SK-MEL-5 (cell line): Measurements from ENCODE around the gene GAD1. TPM values are rescaled to one million over a fixed set of nuclear protein-coding genes. Genes with fewer than 3 reads are reported as not detected.

Experiments
- DNase-seq: peaks from one replicate; pipeline ENCODE4 v3.0.0-alpha.2; 2016; ENCODE audit warnings: low read depth, low spot score
- in situ Hi-C: cut with HindIII; loops from 2 replicates; pipeline ENCODE4 v1.10.0; 2016; ENCODE audit warnings: low sequenced_read_pairs, high pct_unique_total_duplicates, low pct_unique_long_range_greater_than_20kb
- polyA plus RNA-seq, 2 experiments: library from polyadenylated mRNA; depleted of rRNA; stranded (reverse); fragments of >200 nt; gene quantifications; 2 replicates each; pipeline ENCODE4 v1.2.3, GENCODE V29; 2015
- total RNA-seq: library from RNA; depleted of rRNA; stranded (reverse); fragments of >200 nt; shearing (Covaris generic); gene quantifications from 2 replicates; pipeline ENCODE4 v1.2.3, GENCODE V29; 2014; rRNA removed

GAD1 gene
- total RNA-seq: 18.1 and 23.5 TPM in 2 replicates
- 30.3 and 39.1 TPM in 2 replicates for polyA plus RNA-seq (2015; cell fraction: cytosol; rRNA removed)
- 120 and 143 TPM in 2 replicates for polyA plus RNA-seq (2015; cell fraction: nucleus; rRNA removed)

DNA sequence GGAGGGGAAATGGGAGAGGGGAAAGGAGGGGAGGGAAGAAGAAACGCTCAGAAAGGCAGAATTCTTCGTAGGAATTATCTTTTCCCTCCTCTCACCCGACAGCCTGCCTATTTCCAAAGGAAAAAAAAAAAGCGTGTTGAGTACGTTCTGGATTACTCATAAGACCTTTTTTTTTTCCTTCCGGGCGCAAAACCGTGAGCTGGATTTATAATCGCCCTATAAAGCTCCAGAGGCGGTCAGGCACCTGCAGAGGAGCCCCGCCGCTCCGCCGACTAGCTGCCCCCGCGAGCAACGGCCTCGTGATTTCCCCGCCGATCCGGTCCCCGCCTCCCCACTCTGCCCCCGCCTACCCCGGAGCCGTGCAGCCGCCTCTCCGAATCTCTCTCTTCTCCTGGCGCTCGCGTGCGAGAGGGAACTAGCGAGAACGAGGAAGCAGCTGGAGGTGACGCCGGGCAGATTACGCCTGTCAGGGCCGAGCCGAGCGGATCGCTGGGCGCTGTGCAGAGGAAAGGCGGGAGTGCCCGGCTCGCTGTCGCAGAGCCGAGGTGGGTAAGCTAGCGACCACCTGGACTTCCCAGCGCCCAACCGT lies at the start of gene GAD1:
TSS of gene GAD1 (plus strand) at position 384 of the 589 bp plus-strand sequence. CDS start 1,705 bp downstream, outside the sequence.
- in situ Hi-C loops: no loop called here
- peak; percentile 85 for DNase-seq

- DNase-seq: peak; percentile 70
- in situ Hi-C loops: no loop called here
Measured at GRCh38 chr2:170770008-170770605, 46.6 kb upstream of the GAD1 start, which contains the start of gene ERICH2. Gene ERICH2 (plus strand): TSS chr2:170770378. CDS start chr2:170770682, 304 bp downstream.

GRCh38 chr2:170770606-170771420 lies 45.9 kb upstream of the GAD1 start:
- in situ Hi-C loops: no loop called here
- peak; percentile 75 for DNase-seq

GRCh38 chr2:170771421-170771937 lies 45.2 kb upstream of the GAD1 start:
- in situ Hi-C loops: no loop called here
- peak; percentile 25 for DNase-seq

- no peak for DNase-seq
- in situ Hi-C loops: no loop called here
Measured at GRCh38 chr2:170772295-170772694, 44.4 kb upstream of the GAD1 start.

DNA sequence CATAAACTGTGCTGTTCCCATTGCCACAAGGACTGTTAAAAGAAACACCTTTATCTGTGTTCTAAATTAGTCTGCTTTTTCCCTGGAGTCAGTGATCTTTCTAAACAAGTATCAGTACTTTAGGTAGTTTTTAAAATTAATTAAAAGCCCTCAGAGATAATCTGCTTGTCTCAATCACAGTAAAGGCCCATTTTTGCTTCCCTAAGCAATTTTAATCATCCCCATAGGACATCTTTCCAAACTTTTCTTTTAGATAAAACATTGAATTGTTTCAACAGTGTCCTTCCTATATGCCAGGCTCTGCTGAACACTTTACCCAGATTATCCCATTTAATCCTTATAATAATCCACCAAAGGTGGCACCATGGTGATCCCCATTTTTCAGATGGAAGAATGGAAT lies 42.6 kb upstream of the GAD1 start:
- in situ Hi-C loops: no loop called here
- DNase-seq: no peak

DNA sequence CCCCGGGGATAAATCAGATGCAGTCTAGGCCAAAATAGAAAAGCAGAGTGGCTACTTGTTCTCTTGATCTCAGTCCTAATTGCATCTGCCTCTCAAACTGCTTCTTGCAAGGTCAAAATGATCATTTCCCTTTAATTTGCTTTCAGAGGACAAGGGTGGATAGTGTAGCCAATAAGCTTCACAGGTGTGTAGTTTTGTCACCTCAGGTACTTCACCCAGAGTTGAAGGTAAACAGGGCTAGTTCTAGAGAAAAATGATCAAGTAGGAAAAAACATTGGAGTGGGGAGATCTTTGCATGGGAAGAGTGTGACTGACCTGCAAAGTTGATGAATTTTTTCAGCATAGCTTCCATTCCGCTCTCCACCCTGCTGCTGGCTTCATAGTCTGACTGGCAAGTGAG lies 37.8 kb upstream of the GAD1 start:
- DNase-seq: no peak
- in situ Hi-C loops: no loop called here

- in situ Hi-C loops: no loop called here
- no peak for DNase-seq
Measured at GRCh38 chr2:170779304-170779703, 37.4 kb upstream of the GAD1 start.

DNA sequence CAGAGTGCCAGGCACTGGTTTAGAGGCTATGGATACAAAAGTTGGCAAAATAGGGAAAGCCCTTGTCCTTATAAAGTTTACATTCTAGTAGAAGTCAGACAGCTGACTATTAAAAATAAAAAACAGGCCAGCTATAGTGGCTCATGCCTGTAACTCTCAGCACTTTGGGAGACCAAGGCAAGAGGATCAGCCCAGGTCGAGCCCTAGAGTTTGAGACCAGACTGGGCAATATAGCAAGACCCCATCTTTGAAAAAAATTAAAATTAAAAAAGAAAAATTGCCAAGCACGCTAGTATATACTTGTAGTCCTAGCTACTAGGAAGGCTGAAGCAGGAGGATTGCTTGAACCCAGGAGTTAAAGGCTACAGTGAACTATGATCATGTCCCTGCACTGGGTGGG lies 34.0 kb upstream of the GAD1 start:
- in situ Hi-C loops: no loop called here

DNA sequence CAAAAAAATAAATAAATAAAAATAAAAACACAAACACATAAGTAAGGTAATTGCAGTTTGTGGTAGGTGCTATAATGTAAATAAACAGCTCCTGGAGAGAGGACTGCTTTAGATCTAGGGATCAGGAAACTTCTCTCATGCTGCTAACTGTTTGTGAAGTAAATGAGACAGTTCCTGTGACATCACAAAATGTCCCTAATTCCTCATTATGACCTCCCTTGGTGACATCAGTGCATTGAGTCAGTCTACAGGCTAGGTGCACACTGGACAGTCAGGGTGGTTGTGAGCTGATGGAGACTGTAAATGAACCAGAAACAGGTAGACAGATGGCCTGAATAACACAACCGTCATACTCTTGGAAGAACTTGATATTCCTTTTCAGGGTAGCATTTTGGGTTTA lies 33.1 kb upstream of the GAD1 start:
- no peak for DNase-seq
- in situ Hi-C loops: no loop called here

More for the DNA sequence above, 34.0 kb upstream of the GAD1 start:
- DNase-seq: no peak

DNA sequence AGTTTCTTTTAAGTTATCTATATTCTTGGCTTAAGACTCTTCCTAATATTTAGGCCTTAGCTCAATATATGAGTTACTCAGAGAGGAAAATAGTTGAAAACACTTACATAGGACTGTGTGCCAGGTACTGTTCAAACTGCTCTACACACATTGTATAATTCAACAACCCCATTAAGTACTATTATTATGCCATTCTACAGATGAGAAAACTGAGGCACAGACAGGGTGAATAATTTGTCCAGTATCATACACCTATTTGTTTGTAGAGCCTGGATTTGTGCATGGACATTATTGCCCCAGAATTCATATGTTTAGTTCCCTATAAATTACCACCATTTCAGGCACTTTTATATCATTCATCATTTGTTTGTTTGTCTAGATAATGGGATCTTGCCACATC lies 17.7 kb upstream of the GAD1 start:
- in situ Hi-C loops: no loop called here
- no peak for DNase-seq

DNA sequence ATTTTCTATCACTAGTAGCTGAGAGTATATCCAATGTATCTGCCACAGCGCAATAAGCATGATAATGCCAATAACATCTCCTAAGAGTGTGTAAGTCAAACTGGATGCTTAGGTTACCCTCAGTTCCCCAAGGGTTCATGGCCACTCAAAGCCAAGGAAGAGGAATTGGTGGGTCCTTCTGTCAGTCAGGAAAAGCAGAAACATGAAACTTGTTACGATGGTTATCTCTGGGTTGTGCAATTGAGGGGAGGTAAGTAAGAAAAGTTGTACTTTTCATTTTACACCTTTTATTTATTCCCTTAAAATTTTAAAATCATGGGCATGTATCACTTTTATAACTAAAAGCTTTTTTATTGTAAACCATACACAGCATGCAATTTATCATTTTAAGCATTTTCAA lies 10.1 kb upstream of the GAD1 start:
- in situ Hi-C loops: no loop called here
- DNase-seq: no peak

DNA sequence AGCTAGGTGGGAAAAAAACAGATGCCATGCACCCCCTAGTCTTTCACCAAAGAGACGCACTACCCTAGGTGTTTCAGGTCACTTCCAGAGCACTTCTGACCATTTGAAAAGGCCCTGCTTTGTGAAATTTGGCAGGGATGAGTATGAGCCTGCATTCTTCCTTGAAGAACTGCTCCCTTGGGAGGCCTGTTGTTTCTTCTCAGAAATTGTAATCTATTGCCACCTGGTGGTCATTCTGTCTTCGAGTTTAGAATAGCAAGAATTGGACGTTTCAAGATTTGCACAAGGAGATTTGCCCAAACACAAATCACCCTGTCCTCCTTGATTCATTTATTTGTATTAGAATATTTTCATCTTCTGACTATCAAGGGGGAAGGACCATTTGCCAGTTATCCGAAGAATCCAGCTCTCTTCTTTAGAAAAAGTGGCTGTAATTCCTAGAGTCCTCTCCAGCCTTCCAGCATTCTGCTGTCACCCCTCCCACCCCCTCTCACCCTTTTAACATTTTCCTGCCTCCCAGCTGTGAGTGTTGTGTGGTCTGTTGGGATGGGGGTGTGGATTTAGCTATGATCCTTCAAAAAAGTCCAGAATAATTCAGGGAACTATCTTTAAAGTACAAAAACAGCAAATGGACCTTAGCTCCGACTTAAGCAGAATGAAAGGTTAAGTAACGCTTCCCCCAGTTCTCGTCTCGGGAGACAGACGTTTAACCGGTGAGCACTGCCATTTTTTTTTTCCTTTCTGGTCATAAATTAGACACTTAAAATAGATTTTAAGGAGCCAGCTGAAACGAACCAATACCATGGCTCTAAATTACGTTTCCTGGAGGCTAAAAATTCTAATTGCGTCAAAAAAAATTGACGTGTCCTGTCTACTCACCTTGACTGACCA lies 3.7 kb upstream of the GAD1 start:
- in situ Hi-C loops: no loop called here
- DNase-seq: peak; percentile 92

GRCh38 chr2:170813611-170814532 lies 2.8 kb upstream of the GAD1 start:
- peak; percentile 45 for DNase-seq
- in situ Hi-C loops: no loop called here

DNA sequence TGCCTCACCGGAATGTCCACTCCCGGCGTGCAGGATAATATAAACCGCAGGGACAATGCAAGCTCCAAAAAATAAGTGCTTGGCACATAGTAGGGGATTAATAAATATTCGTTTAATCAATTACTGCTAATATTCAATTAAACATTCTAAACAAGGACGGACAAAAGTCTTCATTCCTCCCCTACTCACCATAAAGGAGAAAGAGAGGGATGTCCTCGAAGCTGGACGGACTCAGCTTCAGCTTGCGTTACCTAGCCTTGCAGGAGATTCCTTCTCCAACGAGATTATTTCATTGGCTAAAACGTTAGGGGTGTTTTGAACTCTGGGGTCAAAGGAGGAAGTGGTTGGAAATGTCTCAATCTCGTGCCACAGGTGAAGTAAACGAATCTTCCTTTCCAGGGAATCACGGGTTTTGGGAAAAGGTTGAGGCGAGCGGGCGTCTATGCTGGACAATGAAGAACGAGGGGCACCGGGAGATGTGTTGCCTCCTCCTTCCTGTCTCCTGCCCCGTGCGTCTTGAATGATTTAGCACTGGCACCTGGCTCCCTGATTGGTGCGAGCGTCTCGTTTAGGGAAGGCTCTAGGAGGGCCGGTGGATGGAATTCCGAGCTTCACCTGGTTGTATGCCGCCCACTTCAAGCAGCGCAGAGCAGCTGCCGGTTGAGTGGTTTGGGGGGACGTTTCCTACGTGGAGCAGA lies 2.0 kb upstream of the GAD1 start:
- in situ Hi-C loops: no loop called here
- DNase-seq: no peak

DNA sequence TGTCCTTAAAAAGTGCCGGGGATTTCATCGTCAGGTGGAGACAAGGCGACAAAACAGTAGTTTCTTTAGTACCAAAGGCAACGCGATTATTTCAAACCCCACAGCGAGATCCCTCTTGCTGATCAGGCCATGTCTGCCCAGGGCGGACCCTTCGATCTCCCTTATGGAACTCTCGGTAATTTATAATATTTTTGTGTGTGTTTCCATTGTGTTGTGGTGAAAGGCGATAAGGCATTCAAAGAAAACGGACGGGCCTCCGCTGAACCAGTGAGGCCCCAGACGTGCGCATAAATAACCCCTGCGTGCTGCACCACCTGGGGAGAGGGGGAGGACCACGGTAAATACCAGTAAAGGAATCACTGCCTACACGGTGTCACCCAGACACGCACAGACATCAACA lies 1.4 kb upstream of the GAD1 start:
- in situ Hi-C loops: no loop called here

More for the DNA sequence above, 1.4 kb upstream of the GAD1 start:
- no peak for DNase-seq
